HG03432 (cell line): ENCODE data around the gene FTSJ3.

ENCODE experiments used
- ATAC-seq: cut with Tn5 transposase; IDR thresholded peaks from one replicate; pipeline ENCODE4 v1.9.1; 2021; ENCODE audit warnings: mild to moderate bottlenecking, moderate library complexity; ENCODE audit not compliant: unreplicated experiment

Gene FTSJ3

GRCh38 chr17:63830904-63831491 is 3.5 kb upstream of the FTSJ3 start:
- ATAC-seq: no peak

- ATAC-seq: no peak
Observed at GRCh38 chr17:63830278-63830677, 2.8 kb upstream of the FTSJ3 start.

GRCh38 chr17:63828936-63829335 is 1.5 kb upstream of the FTSJ3 start:
- no peak for ATAC-seq

- ATAC-seq: no peak
Observed at GRCh38 chr17:63827801-63828221, 348 bp upstream of the FTSJ3 start.

GRCh38 chr17:63826468-63827001 is 928 bp downstream of the FTSJ3 start:
- ATAC-seq: peak; percentile 6

GRCh38 chr17:63824362-63824761 is 3.1 kb downstream of the FTSJ3 start:
- no peak for ATAC-seq

- ATAC-seq: no peak
Observed at GRCh38 chr17:63823659-63824331, 3.7 kb downstream of the FTSJ3 start.

GRCh38 chr17:63822537-63822936 is 4.9 kb downstream of the FTSJ3 start:
- no peak for ATAC-seq

GRCh38 chr17:63821804-63822203 is 5.7 kb downstream of the FTSJ3 start:
- ATAC-seq: no peak

- no peak for ATAC-seq
Observed at GRCh38 chr17:63820963-63821561, 6.4 kb downstream of the FTSJ3 start.

GRCh38 chr17:63819585-63820537 is 7.6 kb downstream of the FTSJ3 start:
- no peak for ATAC-seq

GRCh38 chr17:63819131-63819530 is 8.3 kb downstream of the FTSJ3 start:
- ATAC-seq: no peak

- ATAC-seq: no peak
Observed at GRCh38 chr17:63817736-63818385, 9.6 kb downstream of the FTSJ3 start.

- no peak for ATAC-seq
Observed at GRCh38 chr17:63816669-63817068, 10.8 kb downstream of the FTSJ3 start.

- ATAC-seq: no peak
Observed at GRCh38 chr17:63816123-63816522, 11.3 kb downstream of the FTSJ3 start.

GRCh38 chr17:63809970-63810369 is 17.5 kb downstream of the FTSJ3 start:
- ATAC-seq: no peak

- no peak for ATAC-seq
Observed at GRCh38 chr17:63805591-63805990, 21.9 kb downstream of the FTSJ3 start.

- ATAC-seq: no peak
Observed at GRCh38 chr17:63804328-63804727, 23.1 kb downstream of the FTSJ3 start.

GRCh38 chr17:63800783-63801182 is 26.7 kb downstream of the FTSJ3 start:
- no peak for ATAC-seq

- ATAC-seq: no peak
Observed at GRCh38 chr17:63798572-63799106, 28.8 kb downstream of the FTSJ3 start.
